Mesothelial cell of epicardium (in vitro differentiated cells): ENCODE measurements around the gene PTGER4. TPM values are rescaled to one million over a fixed set of nuclear protein-coding genes. Genes with fewer than 3 reads are reported as not detected.

Source experiments
- DNase-seq, 2 experiments: peaks; one replicate each; pipeline ENCODE4 v3.0.0; 2021; ENCODE audit warnings: low spot score in 2 of 2; ENCODE audit not compliant: unreplicated experiment in 2 of 2
- H3K27ac Mint-ChIP-seq: 2 replicates; pipeline ENCODE4 v1.8.0; 2021; ENCODE audit warnings: mixed read lengths
- H3K27me3 Mint-ChIP-seq: 2 replicates; pipeline ENCODE4 v1.8.0; 2021; ENCODE audit warnings: low read depth, mixed read lengths
- H3K36me3 Mint-ChIP-seq: 2 replicates; pipeline ENCODE4 v1.8.0; 2021; ENCODE audit warnings: mixed read lengths
- H3K4me1 Mint-ChIP-seq: 2 replicates; pipeline ENCODE4 v1.8.0; 2021; ENCODE audit warnings: mixed read lengths
- H3K4me3 Mint-ChIP-seq: 2 replicates; pipeline ENCODE4 v1.8.0; 2021; ENCODE audit warnings: mild to moderate bottlenecking, moderate library complexity, mixed read lengths
- H3K9me3 Mint-ChIP-seq: 2 replicates; pipeline ENCODE4 v1.8.0; 2021; ENCODE audit warnings: mixed read lengths
- CTCF ChIP-seq: fragments of 200-600 bp; sonication (generic); IDR thresholded peaks from one replicate; pipeline ENCODE4 v1.5.0; 2021; ENCODE audit warnings: antibody characterized with exemption; ENCODE audit not compliant: unreplicated experiment
- total RNA-seq: library from RNA; stranded (reverse); gene quantifications from 3 replicates; pipeline ENCODE4 v1.2.1, GENCODE V29; 2021

Gene PTGER4
- total RNA-seq, 1 donor from 2014 or later = 40.0 TPM

- Mint-ChIP-seq H3K27me3 (peaks cover 15% of the 10 kb centered on the region), H3K27ac (peak overlapping the region; percentile 55), H3K4me3 (peak overlapping the region; percentile 75), H3K36me3 (peaks cover 10% of the 10 kb centered on the region), H3K9me3 (no peaks in the 10 kb centered on the region), H3K4me1 (peaks cover 73% of the 10 kb centered on the region)
- TF ChIP-seq CTCF = no peak
- DNase-seq = no peak
Observed at GRCh38 chr5:40683305-40683704, 3.6 kb downstream of the PTGER4 start.

DNA sequence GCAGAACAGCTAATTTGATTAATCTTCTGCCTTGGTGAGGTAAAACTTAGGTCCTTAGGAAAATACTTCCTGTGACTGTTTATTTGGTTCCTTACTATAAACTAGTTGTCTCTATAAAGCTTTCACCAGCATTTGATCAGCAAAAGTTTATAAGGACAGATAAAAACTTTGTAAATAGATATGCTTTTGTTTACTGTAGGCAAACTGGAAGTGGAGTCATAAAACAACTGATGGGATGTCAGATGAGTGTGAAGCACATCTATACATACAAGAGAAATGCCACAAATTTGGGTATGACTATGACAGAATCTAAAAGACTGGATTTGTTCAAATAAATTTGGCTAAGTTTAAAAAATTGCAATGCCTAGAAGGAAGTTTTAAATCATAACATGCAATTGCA lies 5.5 kb downstream of the PTGER4 start:
- peak overlapping the region; percentile 37 for H3K4me3 Mint-ChIP-seq
- peaks cover 10% of the 10 kb centered on the region for H3K36me3 Mint-ChIP-seq
- no peak for TF ChIP-seq CTCF
- no peak overlapping the region for H3K27ac Mint-ChIP-seq
- DNase-seq = no peak
- H3K27me3 Mint-ChIP-seq = peaks cover 14% of the 10 kb centered on the region
- H3K9me3 Mint-ChIP-seq = no peaks in the 10 kb centered on the region
- H3K4me1 Mint-ChIP-seq = peaks cover 74% of the 10 kb centered on the region

DNA sequence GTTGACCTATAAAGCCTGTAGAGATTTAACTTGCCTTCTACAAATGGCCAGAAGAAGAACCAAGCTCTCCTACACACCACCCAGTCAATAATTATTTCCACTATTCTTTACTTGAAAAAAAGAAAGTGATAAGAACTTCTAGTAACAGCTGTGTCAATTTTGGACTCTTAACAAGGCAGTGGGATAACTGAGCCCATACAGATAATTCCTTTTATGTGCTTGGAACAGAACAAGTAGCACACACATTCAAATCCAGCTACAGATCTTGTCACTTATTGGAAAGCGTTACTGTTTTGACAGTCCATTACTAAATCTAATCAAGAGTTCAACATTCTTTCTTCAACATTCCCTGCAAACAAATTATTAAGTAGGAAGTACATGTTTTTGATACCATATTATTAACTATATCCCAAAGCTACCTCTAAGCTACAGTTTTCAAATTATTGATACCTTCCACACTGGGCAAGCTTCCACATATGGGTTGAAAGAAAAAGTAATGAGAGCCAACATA lies 6.3 kb downstream of the PTGER4 start:
- DNase-seq = no peak
- H3K4me3 Mint-ChIP-seq = peak overlapping the region; percentile 37
- peaks cover 67% of the 10 kb centered on the region for H3K4me1 Mint-ChIP-seq
- peak overlapping the region; percentile 50 for H3K27ac Mint-ChIP-seq
- H3K27me3 Mint-ChIP-seq = peaks cover 6% of the 10 kb centered on the region
- H3K9me3 Mint-ChIP-seq = no peaks in the 10 kb centered on the region
- no peak for TF ChIP-seq CTCF
- H3K36me3 Mint-ChIP-seq = peaks cover 15% of the 10 kb centered on the region

DNA sequence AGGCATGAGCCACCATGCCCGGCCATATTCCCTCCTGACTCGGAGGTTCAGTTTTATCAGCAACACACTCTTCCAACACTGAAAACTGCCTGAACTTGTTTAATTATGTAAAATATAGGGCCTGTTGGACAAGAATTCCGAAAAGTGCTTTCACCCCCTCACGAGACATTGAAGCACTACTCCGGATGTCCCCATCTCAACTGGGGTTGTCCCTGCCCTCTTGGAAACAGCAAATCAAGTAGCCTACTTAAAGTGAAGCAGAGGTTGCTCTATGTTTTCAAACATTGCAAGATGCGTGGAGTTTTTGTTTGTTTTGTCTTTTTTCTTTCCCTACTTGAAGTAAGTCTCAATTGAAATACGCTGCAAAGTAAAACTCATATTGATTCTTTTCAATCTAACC lies 7.6 kb downstream of the PTGER4 start:
- peaks cover 57% of the 10 kb centered on the region for H3K4me1 Mint-ChIP-seq

GRCh38 chr5:40688127-40688761 lies 8.5 kb downstream of the PTGER4 start:
- peak overlapping the region; percentile 75 for H3K27ac Mint-ChIP-seq
- peak; percentile 88 for TF ChIP-seq CTCF
- H3K9me3 Mint-ChIP-seq = no peaks in the 10 kb centered on the region
- H3K4me3 Mint-ChIP-seq = peak overlapping the region; percentile 55
- peaks cover 19% of the 10 kb centered on the region for H3K36me3 Mint-ChIP-seq
- peak; percentile 53 to 88 for DNase-seq
- H3K4me1 Mint-ChIP-seq = peaks cover 50% of the 10 kb centered on the region
- no peaks in the 10 kb centered on the region for H3K27me3 Mint-ChIP-seq

More for the DNA sequence above, 7.6 kb downstream of the PTGER4 start:
- H3K9me3 Mint-ChIP-seq = no peaks in the 10 kb centered on the region
- peaks cover 19% of the 10 kb centered on the region for H3K36me3 Mint-ChIP-seq
- DNase-seq = no peak
- H3K27me3 Mint-ChIP-seq = no peaks in the 10 kb centered on the region
- H3K4me3 Mint-ChIP-seq = peak overlapping the region; percentile 55
- peak overlapping the region; percentile 75 for H3K27ac Mint-ChIP-seq
- TF ChIP-seq CTCF = no peak
